ENCODE data around the gene TTBK2. TPM values are rescaled to one million over a fixed set of nuclear protein-coding genes. Genes with fewer than 3 reads are reported as not detected.
A peak's percentile ranks its signal among the peaks of the same experiment; 100 is the strongest.

Gene TTBK2
- polyA plus RNA-seq, 1 experiment = 3.3 TPM

- ChIA-PET CTCF (no interaction called here), POLR2A (no interaction called here)
- TF ChIP-seq CTCF (IDR thresholded peaks at IDR 0.05; ENCODE audit: insufficient read depth, low read depth, low read length) = no peak
- Histone ChIP-seq H3K4me3 (ENCODE audit: low read depth, low read length) (no peak overlapping the region), H3K27me3 (ENCODE audit: control insufficient read depth, insufficient read depth, low read length) (no peaks in the 10 kb centered on the region), H3K36me3 (ENCODE audit: control insufficient read depth, insufficient read depth, low read length) (no peaks in the 10 kb centered on the region)
- no peak for DNase-seq (ENCODE audit: low read depth)
Observed at GRCh38 chr15:42931702-42932486, 11.3 kb upstream of the TTBK2 start.

- no peak for TF ChIP-seq CTCF (IDR thresholded peaks at IDR 0.05; ENCODE audit: insufficient read depth, low read depth, low read length)
- Histone ChIP-seq H3K27me3 (ENCODE audit: control insufficient read depth, insufficient read depth, low read length) (no peaks in the 10 kb centered on the region), H3K4me3 (ENCODE audit: low read depth, low read length) (no peak overlapping the region), H3K36me3 (ENCODE audit: control insufficient read depth, insufficient read depth, low read length) (no peaks in the 10 kb centered on the region)
- POLR2A ChIA-PET = no interaction called here
- DNase-seq (ENCODE audit: low read depth) = no peak
- CTCF ChIA-PET = interaction anchor here (0.8 to 1.5 kb wide), 3 partner anchors 209 to 234 kb away, joined by 3 to 5 read pairs (median 4); no protein-coding TSS in a partner anchor
Observed at GRCh38 chr15:42929306-42929848, 8.8 kb upstream of the TTBK2 start.

- H3K36me3 ChIP-seq (ENCODE audit: control insufficient read depth, insufficient read depth, low read length) = no peaks in the 10 kb centered on the region
- POLR2A ChIA-PET = no interaction called here
- CTCF ChIA-PET = interaction anchor here (0.9 kb wide), 1 partner anchor 123 kb away, joined by 3 read pairs; no protein-coding TSS in a partner anchor
- no peak for DNase-seq (ENCODE audit: low read depth)
- no peaks in the 10 kb centered on the region for H3K27me3 ChIP-seq (ENCODE audit: control insufficient read depth, insufficient read depth, low read length)
- peak overlapping the region; percentile 84 for H3K4me3 ChIP-seq (ENCODE audit: low read depth, low read length)
- no peak for TF ChIP-seq CTCF (IDR thresholded peaks at IDR 0.05; ENCODE audit: insufficient read depth, low read depth, low read length)
Observed at GRCh38 chr15:42921342-42921731, 759 bp upstream of the TTBK2 start.

- no peak for TF ChIP-seq CTCF (IDR thresholded peaks at IDR 0.05; ENCODE audit: insufficient read depth, low read depth, low read length)
Observed at GRCh38 chr15:42919799-42920518, 619 bp downstream of the TTBK2 start.

GRCh38 chr15:42919308-42919707, 1.3 kb downstream of the TTBK2 start:
- CTCF ChIA-PET = interaction anchor here (0.7 kb wide), 1 partner anchor 28 kb away, joined by 3 read pairs; no protein-coding TSS in a partner anchor
- no peak for TF ChIP-seq CTCF (IDR thresholded peaks at IDR 0.05; ENCODE audit: insufficient read depth, low read depth, low read length)
- no peak for DNase-seq (ENCODE audit: low read depth)
- H3K36me3 ChIP-seq (ENCODE audit: control insufficient read depth, insufficient read depth, low read length) = no peaks in the 10 kb centered on the region
- POLR2A ChIA-PET = no interaction called here
- no peaks in the 10 kb centered on the region for H3K27me3 ChIP-seq (ENCODE audit: control insufficient read depth, insufficient read depth, low read length)
- H3K4me3 ChIP-seq (ENCODE audit: low read depth, low read length) = peak overlapping the region; percentile 84

More at GRCh38 chr15:42919799-42920518, 619 bp downstream of the TTBK2 start:
- ChIA-PET POLR2A (no interaction called here), CTCF (interaction anchor here (0.7 kb wide), 1 partner anchor 184 kb away, joined by 3 read pairs; no protein-coding TSS in a partner anchor)
- Histone ChIP-seq H3K36me3 (ENCODE audit: control insufficient read depth, insufficient read depth, low read length) (no peaks in the 10 kb centered on the region), H3K27me3 (ENCODE audit: control insufficient read depth, insufficient read depth, low read length) (no peaks in the 10 kb centered on the region), H3K4me3 (ENCODE audit: low read depth, low read length) (peak overlapping the region; percentile 84)
- DNase-seq (ENCODE audit: low read depth) = no peak
